ENCODE measurements around the gene JAK1. TPM values are rescaled to one million over a fixed set of nuclear protein-coding genes. Genes with fewer than 3 reads are reported as not detected.

The JAK1 gene
- total RNA-seq, 4 donors from 2014 or later = 112 to 158 (median 135) TPM

- peaks cover 0 to 28% (median 8%) of the 10 kb centered on the region in 4 donors for H3K36me3 ChIP-seq
- H3K4me3 ChIP-seq = no peak overlapping the region
- no peak for TF ChIP-seq CTCF (IDR thresholded peaks at IDR 0.05)
- TF ChIP-seq POLR2AphosphoS5 (IDR thresholded peaks at IDR 0.05) = no peak
- no peak for TF ChIP-seq EP300 (IDR thresholded peaks at IDR 0.05)
- TF ChIP-seq POLR2A (IDR thresholded peaks at IDR 0.05; ENCODE audit: low read depth) = no peak
- peaks cover 0 to 12% (median 2%) of the 10 kb centered on the region in 4 donors for H3K4me1 ChIP-seq
- H3K9me3 ChIP-seq = no peaks in the 10 kb centered on the region
- WGBS = 77% methylated on average over 3 of the region's 3 CpGs
- intact Hi-C loops (cut with DNase I) = no loop called here
- H3K27me3 ChIP-seq = no peaks in the 10 kb centered on the region
- DNase-seq (ENCODE audit: extremely low spot score) = no peak
- no peak overlapping the region for H3K27ac ChIP-seq (replicated peaks in 1 of 4)
Observed at GRCh38 chr1:64986903-64987871, 20.8 kb upstream of the JAK1 start.

- peaks cover 0 to 25% (median 7%) of the 10 kb centered on the region in 4 donors for H3K36me3 ChIP-seq
- no peaks in the 10 kb centered on the region for H3K9me3 ChIP-seq
- H3K4me3 ChIP-seq = no peak overlapping the region
- DNase-seq (ENCODE audit: extremely low spot score) = no peak
- TF ChIP-seq CTCF (IDR thresholded peaks at IDR 0.05) = no peak
- TF ChIP-seq EP300 (IDR thresholded peaks at IDR 0.05) = no peak
- TF ChIP-seq POLR2AphosphoS5 (IDR thresholded peaks at IDR 0.05) = no peak
- TF ChIP-seq POLR2A (IDR thresholded peaks at IDR 0.05; ENCODE audit: low read depth) = no peak
- 90% methylated on average over 3 of the region's 3 CpGs for WGBS
- peaks cover 0 to 12% (median 2%) of the 10 kb centered on the region in 4 donors for H3K4me1 ChIP-seq
- H3K27ac ChIP-seq (replicated peaks in 1 of 4) = no peak overlapping the region
- no peaks in the 10 kb centered on the region for H3K27me3 ChIP-seq
- intact Hi-C loops (cut with DNase I) = no loop called here
Observed at GRCh38 chr1:64984737-64985136, 18.4 kb upstream of the JAK1 start.

- 93% methylated on average over 3 of the region's 3 CpGs for WGBS
- no peak for TF ChIP-seq CTCF (IDR thresholded peaks at IDR 0.05)
- TF ChIP-seq POLR2A (IDR thresholded peaks at IDR 0.05; ENCODE audit: low read depth) = no peak
- TF ChIP-seq POLR2AphosphoS5 (IDR thresholded peaks at IDR 0.05) = no peak
- TF ChIP-seq EP300 (IDR thresholded peaks at IDR 0.05) = no peak
Observed at GRCh38 chr1:64984106-64984505, 17.8 kb upstream of the JAK1 start.

GRCh38 chr1:64983110-64983509 is 16.8 kb upstream of the JAK1 start:
- peaks cover 0 to 26% (median 5%) of the 10 kb centered on the region in 4 donors for H3K36me3 ChIP-seq
- no peak for DNase-seq (ENCODE audit: extremely low spot score)
- intact Hi-C loops (cut with DNase I) = no loop called here

More at GRCh38 chr1:64984106-64984505, 17.8 kb upstream of the JAK1 start:
- H3K27ac ChIP-seq (replicated peaks in 1 of 4) = no peak overlapping the region
- peaks cover 0 to 12% (median 2%) of the 10 kb centered on the region in 4 donors for H3K4me1 ChIP-seq
- no peaks in the 10 kb centered on the region for H3K27me3 ChIP-seq
- no peaks in the 10 kb centered on the region for H3K9me3 ChIP-seq
- DNase-seq (ENCODE audit: extremely low spot score) = no peak
- no peak overlapping the region for H3K4me3 ChIP-seq
- intact Hi-C loops (cut with DNase I) = no loop called here
- peaks cover 0 to 20% (median 5%) of the 10 kb centered on the region in 4 donors for H3K36me3 ChIP-seq

More at GRCh38 chr1:64983110-64983509, 16.8 kb upstream of the JAK1 start:
- TF ChIP-seq CTCF (IDR thresholded peaks at IDR 0.05) (no peak), EP300 (IDR thresholded peaks at IDR 0.05) (no peak)
- WGBS = 43% methylated on average over 5 of the region's 5 CpGs
- H3K4me1 ChIP-seq = peaks cover 0 to 12% (median 2%) of the 10 kb centered on the region in 4 donors
- no peak overlapping the region for H3K4me3 ChIP-seq
- no peaks in the 10 kb centered on the region for H3K27me3 ChIP-seq
- H3K27ac ChIP-seq (replicated peaks in 1 of 4) = no peak overlapping the region
- no peaks in the 10 kb centered on the region for H3K9me3 ChIP-seq

Measured in esophagus muscularis mucosa (tissue), 4 donors.